OCI-LY3 (cell line): ENCODE data around the gene FDPS.

Experiments used
- EZH2phosphoT487 ChIP-seq: fragments of 200-600 bp; shearing (Covaris generic); IDR thresholded peaks from 2 replicates; pipeline ENCODE4 v1.6.1; 2018; ENCODE audit warnings: antibody characterized with exemption, mixed run types, low read depth
- TF ChIP-seq, protein P1 (sequence below): fragments of 200-600, 300-600 bp; sonication (generic); IDR thresholded peaks from 2 replicates; pipeline ENCODE4 v1.5.1; 2014; ENCODE audit warnings: antibody characterized with exemption, low read length, low read depth

DNA sequence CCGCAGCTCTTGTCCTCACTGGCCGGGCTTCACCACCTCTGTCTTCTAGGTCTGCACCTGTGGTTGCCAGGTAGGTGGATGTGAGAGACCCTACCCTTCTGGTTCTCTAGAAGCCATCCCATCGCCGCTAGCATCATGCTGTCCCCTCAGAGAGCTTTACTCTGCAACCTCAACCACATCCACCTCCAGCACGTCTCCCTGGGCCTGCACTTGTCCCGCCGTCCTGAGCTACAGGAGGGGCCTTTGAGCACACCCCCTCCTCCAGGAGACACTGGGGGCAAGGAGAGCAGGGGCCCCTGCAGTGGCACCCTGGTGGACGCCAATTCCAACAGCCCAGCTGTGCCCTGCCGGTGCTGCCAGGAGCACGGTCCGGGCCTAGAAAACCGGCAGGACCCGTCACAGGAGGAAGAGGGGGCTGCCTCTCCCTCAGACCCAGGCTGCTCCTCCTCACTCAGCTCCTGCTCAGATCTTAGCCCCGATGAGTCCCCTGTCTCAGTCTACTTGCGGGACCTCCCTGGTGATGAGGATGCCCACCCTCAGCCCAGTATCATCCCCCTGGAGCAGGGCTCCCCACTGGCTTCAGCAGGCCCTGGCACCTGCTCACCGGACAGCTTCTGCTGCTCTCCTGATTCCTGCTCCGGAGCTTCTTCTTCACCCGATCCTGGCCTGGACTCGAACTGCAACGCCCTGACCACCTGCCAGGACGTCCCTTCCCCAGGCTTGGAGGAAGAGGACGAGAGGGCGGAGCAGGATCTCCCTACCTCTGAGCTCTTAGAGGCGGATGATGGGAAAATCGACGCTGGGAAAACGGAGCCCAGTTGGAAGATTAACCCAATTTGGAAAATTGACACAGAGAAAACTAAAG is 13.2 kb downstream of the FDPS start:
- TF ChIP-seq, protein P1, sequence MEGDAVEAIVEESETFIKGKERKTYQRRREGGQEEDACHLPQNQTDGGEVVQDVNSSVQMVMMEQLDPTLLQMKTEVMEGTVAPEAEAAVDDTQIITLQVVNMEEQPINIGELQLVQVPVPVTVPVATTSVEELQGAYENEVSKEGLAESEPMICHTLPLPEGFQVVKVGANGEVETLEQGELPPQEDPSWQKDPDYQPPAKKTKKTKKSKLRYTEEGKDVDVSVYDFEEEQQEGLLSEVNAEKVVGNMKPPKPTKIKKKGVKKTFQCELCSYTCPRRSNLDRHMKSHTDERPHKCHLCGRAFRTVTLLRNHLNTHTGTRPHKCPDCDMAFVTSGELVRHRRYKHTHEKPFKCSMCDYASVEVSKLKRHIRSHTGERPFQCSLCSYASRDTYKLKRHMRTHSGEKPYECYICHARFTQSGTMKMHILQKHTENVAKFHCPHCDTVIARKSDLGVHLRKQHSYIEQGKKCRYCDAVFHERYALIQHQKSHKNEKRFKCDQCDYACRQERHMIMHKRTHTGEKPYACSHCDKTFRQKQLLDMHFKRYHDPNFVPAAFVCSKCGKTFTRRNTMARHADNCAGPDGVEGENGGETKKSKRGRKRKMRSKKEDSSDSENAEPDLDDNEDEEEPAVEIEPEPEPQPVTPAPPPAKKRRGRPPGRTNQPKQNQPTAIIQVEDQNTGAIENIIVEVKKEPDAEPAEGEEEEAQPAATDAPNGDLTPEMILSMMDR, result no peak
- TF ChIP-seq EZH2phosphoT487, result no peak
